ENCODE data around the gene DUSP15. TPM values are rescaled to one million over a fixed set of nuclear protein-coding genes. Genes with fewer than 3 reads are reported as not detected.

DUSP15 gene
- total and polyA plus RNA-seq, 9 of the 15 experiments (the other 6 are each of a cell fraction or from before 2014, with no cell fraction given), result 0.34 TPM; not detected in 8

GRCh38 chr20:31909253-31910070, 39.1 kb upstream of the DUSP15 start:
- no TSS peak for BruUV-seq (replicated peaks)
- CTCF ChIA-PET (ENCODE audit: low intra/inter-chr PET ratio), result no interaction called here
- no peak for TF ChIP-seq ZBTB2 (IDR thresholded peaks at IDR 0.05)
- no peak for TF ChIP-seq C11orf30 (IDR thresholded peaks at IDR 0.05; ENCODE audit: low read depth)
- TF ChIP-seq BCOR (IDR thresholded peaks at IDR 0.05), result peak; percentile 59; the same call in 1 of the 2 replicates
- TF ChIP-seq MCM2 (IDR thresholded peaks at IDR 0.05; ENCODE audit: low read depth), result no peak
- no peak for TF ChIP-seq KAT8 (IDR thresholded peaks at IDR 0.05; ENCODE audit: low read depth)
- TF ChIP-seq ZBED1 (IDR thresholded peaks at IDR 0.05), result no peak
- TF ChIP-seq TOE1 (IDR thresholded peaks at IDR 0.05; ENCODE audit: borderline replicate concordance), result no peak
- no peak for TF ChIP-seq TOE1 (CRISPR knock-in tag; IDR thresholded peaks at IDR 0.05; ENCODE audit: borderline replicate concordance, low read depth)
- no peak for TF ChIP-seq AFF4 (CRISPR knock-in tag; IDR thresholded peaks at IDR 0.05)
- TF ChIP-seq U2AF1 (optimal IDR thresholded peaks at IDR 0.05; ENCODE audit: low read depth, low read length), result no peak
- TF ChIP-seq FOXA1 (IDR thresholded peaks at IDR 0.05; ENCODE audit: borderline replicate concordance), result no peak
- TF ChIP-seq HBP1 (CRISPR knock-in tag; IDR thresholded peaks at IDR 0.05), result no peak
- TF ChIP-seq HMGXB4 (CRISPR knock-in tag; IDR thresholded peaks at IDR 0.05), result no peak
- TF ChIP-seq PRMT5 (CRISPR knock-in tag; IDR thresholded peaks at IDR 0.05), result no peak

More at GRCh38 chr20:31909253-31910070, 39.1 kb upstream of the DUSP15 start:
- Histone ChIP-seq H3K27me3 (ENCODE audit: control insufficient read depth in 2 of 2, insufficient read depth in 2 of 2, low read length in 2 of 2) (peaks cover 4 to 38% of the 10 kb centered on the region in 2 experiments; a peak in 4 of 5 replicates), H3K9me1 (ENCODE audit: control insufficient read depth, insufficient read depth, low read length) (no peaks in the 10 kb centered on the region), H2AFZ (ENCODE audit: low read depth, low read length) (no peak overlapping the region), H3K4me3 (no peak overlapping the region), H3K9me3 (replicated peaks; ENCODE audit: control insufficient read depth, insufficient read depth, low read depth, low read length) (no peaks in the 10 kb centered on the region), H3K27ac (ENCODE audit: extremely low read depth, low read depth, low read length) (no peak overlapping the region), H3K36me3 (ENCODE audit: control insufficient read depth, insufficient read depth, low read length) (no peaks in the 10 kb centered on the region), H3K4me1 (replicated peaks in 1 of 2; ENCODE audit: control insufficient read depth in 2 of 2, insufficient read depth in 2 of 2, low read length in 2 of 2) (peaks cover 0 to 3% of the 10 kb centered on the region in 2 experiments; a peak in 3 of 5 replicates), H3K9ac (ENCODE audit: insufficient read depth in 1 of 2, low read depth in 2 of 2, low read length in 2 of 2) (no peak overlapping the region), H3K79me2 (ENCODE audit: control insufficient read depth, insufficient read depth, low read length) (no peaks in the 10 kb centered on the region), H4K20me1 (replicated peaks; ENCODE audit: control insufficient read depth, insufficient read depth, low read length) (no peaks in the 10 kb centered on the region), H3K4me2 (ENCODE audit: insufficient read depth, low read length) (no peak overlapping the region)
- no peak for FAIRE-seq
- intact Hi-C loops (cut with micrococcal nuclease) (no loop called here), in situ Hi-C loops (cut with MboI) (no loop called here)
- ATAC-seq, result no peak
- DNase-seq (ENCODE audit: extremely low read depth in 1 of 4, low spot score in 3 of 4), result no peak
- POLR2A ChIA-PET, result interaction anchor here (0.6 to 1.2 kb wide), 2 partner anchors 27 to 35 kb away, joined by 3 to 4 read pairs; no protein-coding TSS in a partner anchor
- 46% methylated on average over 17 of the region's 17 CpGs for WGBS (ENCODE audit: insufficient coverage, low coverage, missing lambda C conversion rate)
